ENCODE results near the gene HEG1.

DNA sequence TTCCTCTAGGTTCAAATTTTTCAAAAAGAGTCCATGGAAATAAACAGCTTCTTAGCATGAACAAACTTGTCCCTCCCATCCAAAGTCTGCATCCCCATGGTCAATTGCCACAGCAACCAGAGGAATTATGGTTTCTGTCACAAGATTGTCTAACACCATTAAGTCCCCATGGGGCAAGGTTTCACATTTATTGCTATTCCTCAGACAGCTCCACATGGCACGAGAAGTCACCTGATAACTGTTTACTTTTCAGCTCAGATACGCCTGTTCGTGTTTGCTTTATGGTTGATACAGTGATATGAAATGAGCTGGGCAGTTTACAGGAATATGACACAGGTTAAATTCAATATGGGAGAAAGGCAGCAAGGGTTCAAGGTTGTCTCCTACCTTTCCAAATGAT lies 83.3 kb downstream of the HEG1 start:
- TF ChIP-seq POLR2A (IDR thresholded peaks at IDR 0.05; ENCODE audit: low read depth, low read length): no peak
- TF ChIP-seq POLR2AphosphoS5 (IDR thresholded peaks at IDR 0.05; ENCODE audit: low read depth, low read length): no peak
- no peak for TF ChIP-seq TAF1 (IDR thresholded peaks at IDR 0.05; ENCODE audit: borderline replicate concordance, low read depth, low read length)
